ENCODE data around the gene HMGCS1. TPM values are rescaled to one million over a fixed set of nuclear protein-coding genes. Genes with fewer than 3 reads are reported as not detected.
"Not testable (repeated sequence)": the region's sequence is repeated elsewhere in the genome, so short reads cannot be mapped to it uniquely, and the experiment has no call there.

The HMGCS1 gene
- total RNA-seq, 1 experiment from 2014 or later = 35.4 TPM

DNA sequence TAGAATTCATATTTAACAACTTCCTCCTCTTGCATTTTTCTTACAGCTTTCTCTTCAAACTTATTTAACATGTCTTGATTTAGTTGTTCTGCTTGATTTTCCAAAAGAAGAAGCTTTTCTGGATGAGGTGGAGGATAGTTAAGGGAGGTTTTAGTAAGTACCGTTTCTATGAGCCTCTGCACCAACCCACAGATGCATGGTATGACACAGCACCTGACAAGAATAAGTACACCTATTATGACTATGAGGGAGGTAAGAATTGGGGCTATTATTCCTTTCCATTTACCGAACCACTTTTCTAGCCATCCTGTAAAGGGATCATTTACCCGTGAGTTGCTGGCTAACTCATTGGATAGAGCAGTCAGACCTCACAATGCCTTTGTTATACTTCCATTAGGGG lies 2.5 kb upstream of the HMGCS1 start:
- no peak for DNase-seq (ENCODE audit: low read depth, low spot score)
- in situ Hi-C loops (cut with HindIII; ENCODE audit: low pct_unique_long_range_greater_than_20kb, low sequenced_read_pairs) = no loop called here

DNA sequence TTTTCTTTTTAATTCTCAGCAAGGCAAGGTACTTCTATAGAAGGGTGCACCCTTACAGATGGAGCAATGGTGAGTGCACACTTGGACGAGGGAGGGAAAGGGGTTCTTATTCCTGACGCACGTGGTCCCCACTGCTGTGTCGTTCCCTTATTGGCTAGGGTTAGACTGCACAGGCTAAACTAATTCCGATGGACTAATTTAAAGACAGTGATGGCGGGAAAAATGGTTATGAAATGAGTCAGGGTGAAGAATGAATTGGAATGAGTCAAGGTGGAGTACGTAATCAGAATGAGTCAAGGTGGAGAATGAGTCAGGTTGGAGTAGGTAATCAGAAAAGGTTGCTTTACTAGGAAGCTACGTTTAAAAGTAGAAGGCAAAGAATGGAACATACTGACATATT lies 2.1 kb upstream of the HMGCS1 start:
- in situ Hi-C loops (cut with HindIII; ENCODE audit: low pct_unique_long_range_greater_than_20kb, low sequenced_read_pairs) = no loop called here
- DNase-seq (ENCODE audit: low read depth, low spot score) = no peak

DNA sequence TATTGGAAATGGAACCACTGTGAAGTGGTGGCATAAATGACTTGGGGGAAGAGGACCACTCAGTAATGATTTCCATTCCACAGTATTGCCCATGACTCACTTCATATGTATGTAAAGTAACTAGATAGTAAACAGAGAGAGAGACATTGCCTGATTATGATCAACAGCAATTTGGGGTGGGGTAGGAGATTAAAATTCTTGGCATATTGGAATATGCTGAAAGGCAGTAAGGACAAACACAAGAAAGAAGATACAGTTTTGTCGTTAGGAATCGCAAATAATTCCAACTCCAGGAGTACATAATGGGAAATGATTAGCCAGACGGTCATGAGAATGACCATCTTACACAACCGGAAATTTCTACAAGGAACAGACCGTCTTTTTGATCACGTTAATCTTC lies 1.5 kb upstream of the HMGCS1 start:
- DNase-seq (ENCODE audit: low read depth, low spot score) = no peak
- in situ Hi-C loops (cut with HindIII; ENCODE audit: low pct_unique_long_range_greater_than_20kb, low sequenced_read_pairs) = no loop called here

DNA sequence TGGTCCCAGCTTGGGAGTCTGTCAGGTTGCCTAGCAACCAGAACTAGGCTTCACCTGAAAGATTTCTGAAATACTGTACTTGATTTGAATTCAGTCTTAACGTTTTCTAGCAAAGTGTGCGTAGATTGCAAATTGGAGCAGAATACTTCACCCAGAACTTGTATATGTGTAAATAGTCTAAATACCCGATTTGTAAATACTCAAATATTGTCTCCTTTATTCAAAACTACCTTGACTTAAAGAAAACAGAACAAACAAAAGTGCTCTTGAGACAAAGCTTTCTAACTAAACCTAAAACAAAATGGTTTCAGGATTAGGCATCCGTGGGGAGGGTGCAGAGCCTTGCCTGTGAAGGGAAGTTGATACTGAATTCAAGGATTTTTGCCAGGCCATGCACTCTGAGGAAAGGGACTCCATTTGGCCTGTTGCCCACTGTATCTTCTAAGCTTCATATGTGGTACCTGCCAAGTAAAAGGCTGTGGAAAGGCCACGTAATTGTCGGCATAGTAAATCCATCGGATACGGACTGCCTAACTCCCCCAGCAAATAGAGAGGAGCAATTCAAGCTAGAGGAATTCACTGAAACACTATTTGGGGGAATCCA lies 744 bp upstream of the HMGCS1 start:
- no peak for DNase-seq (ENCODE audit: low read depth, low spot score)

DNA sequence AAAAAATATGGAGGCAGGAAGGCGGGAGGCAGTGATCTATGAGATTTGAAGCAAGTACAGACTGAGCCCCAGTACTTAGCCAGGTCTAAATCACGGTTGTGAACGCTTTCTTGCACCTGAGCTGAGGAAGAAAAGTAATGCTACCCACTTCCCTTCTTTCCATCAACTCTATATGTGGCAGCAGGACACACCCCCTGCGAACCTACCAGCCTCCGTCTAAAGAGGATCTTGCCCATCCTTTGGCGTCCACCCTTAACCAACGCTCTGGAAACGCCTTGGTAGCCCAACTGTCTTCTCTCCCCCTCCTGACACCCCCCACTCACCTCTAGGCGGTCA lies 545 bp downstream of the HMGCS1 start:
- in situ Hi-C loops (cut with HindIII; ENCODE audit: low pct_unique_long_range_greater_than_20kb, low sequenced_read_pairs) = no loop called here
- DNase-seq (ENCODE audit: low read depth, low spot score) = no peak

More for the DNA sequence above, 744 bp upstream of the HMGCS1 start:
- in situ Hi-C loops (cut with HindIII; ENCODE audit: low pct_unique_long_range_greater_than_20kb, low sequenced_read_pairs) = no loop called here

DNA sequence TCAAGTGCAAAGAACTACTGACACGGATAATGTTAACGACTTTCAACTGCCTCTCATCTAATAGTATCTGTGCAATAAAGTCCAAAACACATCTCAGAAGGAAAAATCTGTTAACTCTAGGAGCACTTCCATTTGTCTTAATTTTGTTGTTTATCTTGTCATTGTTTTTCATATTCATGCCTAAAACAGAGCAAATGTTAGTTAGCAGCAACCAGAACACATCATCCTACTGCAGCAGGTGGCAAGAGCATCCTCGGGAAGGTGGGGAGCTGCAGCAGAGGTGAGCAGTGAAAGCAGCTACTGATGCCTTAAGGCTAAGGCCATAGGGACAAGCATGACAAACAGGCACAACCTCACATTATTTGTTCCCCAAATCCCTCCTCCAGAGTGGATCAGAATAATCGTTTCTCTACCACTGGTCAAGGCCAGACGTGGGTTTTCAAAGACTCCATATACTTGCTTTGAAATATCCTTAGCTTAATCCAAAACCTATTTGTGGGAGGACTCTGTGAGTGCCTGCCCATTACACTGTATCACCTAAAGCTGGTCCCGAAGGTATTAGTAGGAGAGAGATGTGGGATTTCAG lies 1.0 kb downstream of the HMGCS1 start:
- DNase-seq (ENCODE audit: low read depth, low spot score) = no peak
- in situ Hi-C loops (cut with HindIII; ENCODE audit: low pct_unique_long_range_greater_than_20kb, low sequenced_read_pairs) = no loop called here

DNA sequence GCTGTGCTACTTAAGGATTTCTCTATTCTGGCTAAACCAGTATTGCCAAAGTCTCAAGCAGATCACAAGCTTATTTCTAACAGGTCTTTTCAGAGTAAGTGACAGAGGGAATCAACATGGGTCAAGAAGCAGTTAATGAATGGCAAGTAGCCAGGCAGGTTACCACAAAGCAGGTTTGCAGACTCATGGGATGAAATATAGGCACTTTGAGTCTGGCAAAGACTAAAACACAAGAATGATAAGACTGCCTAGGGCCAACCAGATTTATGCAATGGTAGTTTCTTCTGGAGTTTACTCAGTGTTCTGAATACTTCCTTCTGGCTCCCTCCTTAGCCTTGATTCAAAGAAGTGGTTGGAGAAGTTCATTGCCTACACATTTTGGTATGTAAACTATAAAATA lies 3.6 kb downstream of the HMGCS1 start:
- in situ Hi-C loops (cut with HindIII; ENCODE audit: low pct_unique_long_range_greater_than_20kb, low sequenced_read_pairs) = no loop called here

DNA sequence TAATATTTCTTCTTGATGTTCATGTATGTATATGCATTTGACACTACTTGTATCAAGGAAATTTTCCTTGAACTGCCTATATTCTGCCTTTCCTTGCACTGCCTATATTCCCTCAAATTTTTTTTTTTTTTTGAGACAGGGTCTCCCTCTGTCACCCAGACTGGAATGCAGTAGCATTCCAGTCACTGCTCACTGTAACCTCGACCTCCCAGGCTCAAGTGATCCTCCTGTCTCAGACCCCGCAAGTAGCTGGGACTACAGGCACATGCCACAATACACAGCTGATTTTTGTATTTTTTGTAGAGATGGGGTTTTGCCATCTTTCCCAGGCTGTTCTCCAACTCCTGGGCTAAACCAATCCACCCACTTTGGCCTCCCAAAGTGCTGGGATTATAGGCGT lies 4.1 kb downstream of the HMGCS1 start:
- no peak for DNase-seq (ENCODE audit: low read depth, low spot score)
- in situ Hi-C loops (cut with HindIII; ENCODE audit: low pct_unique_long_range_greater_than_20kb, low sequenced_read_pairs) = no loop called here

More for the DNA sequence above, 3.6 kb downstream of the HMGCS1 start:
- DNase-seq (ENCODE audit: low read depth, low spot score) = no peak

DNA sequence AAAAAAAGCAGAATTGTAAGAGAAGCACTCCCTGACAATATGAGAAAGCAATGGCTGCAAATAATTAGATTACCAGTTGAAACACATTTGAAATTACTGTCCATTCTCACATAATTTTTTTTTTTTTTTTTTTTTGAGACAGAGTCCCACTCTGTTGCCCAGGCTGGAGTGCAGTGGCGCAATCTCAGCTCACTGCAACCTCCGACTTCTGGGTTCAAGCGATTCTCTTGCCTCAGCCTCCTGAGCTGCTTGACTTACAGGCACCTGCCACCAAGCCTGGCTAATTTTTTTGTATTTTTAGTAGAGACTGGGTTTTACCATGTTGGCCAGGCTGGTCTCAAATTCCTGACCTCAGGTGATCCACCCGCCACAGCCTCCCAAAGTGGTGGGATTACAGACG lies 6.3 kb downstream of the HMGCS1 start:
- DNase-seq (ENCODE audit: low read depth, low spot score); in situ Hi-C loops (cut with HindIII; ENCODE audit: low pct_unique_long_range_greater_than_20kb, low sequenced_read_pairs): not testable (repeated sequence)

DNA sequence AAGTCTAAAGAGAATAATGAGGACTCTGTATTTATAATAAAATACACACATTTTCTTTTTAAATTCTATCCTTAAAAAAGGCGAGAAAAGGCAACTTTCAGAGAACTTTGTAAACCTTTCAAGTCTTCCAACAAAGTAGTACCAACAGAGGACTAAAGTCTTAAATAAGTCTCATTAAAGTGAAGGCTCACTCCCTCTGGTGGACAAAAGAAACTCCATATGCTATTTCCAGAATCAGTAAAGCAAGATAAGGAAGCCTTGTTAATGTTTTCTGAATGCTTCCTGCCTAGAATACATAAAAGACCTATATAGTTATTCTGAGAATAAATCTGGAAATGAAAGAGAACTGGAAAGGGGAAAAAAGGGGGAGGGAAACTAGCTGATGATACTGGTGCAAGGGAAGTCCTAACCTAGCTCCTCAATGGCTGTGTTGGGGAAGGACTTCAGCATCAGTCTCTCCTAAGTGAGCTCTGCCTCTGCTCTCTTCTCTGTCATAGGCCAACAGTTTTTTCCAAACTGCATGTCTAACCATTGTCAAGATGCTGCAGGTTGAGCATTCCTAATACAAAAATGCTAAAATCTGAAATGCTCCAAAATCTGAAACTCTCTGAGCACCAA lies 7.2 kb downstream of the HMGCS1 start:
- DNase-seq (ENCODE audit: low read depth, low spot score) = peak; percentile 90
- in situ Hi-C loops (cut with HindIII; ENCODE audit: low pct_unique_long_range_greater_than_20kb, low sequenced_read_pairs) = no loop called here

DNA sequence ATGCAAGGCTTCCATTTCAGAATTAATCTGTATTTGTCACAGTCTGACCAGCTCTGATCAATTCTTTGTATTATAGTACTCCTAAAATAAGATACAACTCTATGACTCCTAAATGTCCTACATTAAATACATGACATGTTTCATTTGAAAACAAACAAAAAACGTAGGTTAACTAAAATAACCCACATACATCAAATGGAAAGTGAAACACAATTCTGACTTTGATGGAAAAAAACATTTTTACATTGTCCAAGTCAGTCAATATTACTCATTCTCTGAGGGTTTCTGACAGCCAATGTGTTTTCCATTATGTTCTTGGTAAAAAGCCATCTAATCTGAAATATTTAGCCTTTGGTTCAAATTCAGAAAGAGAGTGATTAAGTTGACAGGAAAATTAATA lies 8.7 kb downstream of the HMGCS1 start:
- DNase-seq (ENCODE audit: low read depth, low spot score) = no peak
- in situ Hi-C loops (cut with HindIII; ENCODE audit: low pct_unique_long_range_greater_than_20kb, low sequenced_read_pairs) = no loop called here

DNA sequence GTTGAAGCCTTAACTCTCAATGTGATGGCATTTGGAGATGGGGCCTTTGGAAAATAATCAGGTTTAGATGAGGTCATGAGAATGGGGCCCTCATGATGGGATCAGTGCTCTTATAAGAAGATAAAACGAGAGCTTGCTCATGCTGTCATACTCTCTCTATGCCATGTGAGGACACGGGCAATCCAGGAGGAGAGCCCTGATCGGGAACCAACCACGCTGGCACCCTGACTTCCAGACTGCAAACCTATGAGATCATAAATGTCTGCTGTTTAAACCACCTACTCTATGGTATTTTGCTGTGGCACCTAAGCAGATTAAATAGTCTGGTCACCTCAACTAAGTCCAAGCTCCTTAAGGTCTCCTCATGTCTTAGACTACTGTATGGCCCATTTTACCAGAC lies 10.0 kb downstream of the HMGCS1 start:
- no peak for DNase-seq (ENCODE audit: low read depth, low spot score)
- in situ Hi-C loops (cut with HindIII; ENCODE audit: low pct_unique_long_range_greater_than_20kb, low sequenced_read_pairs) = no loop called here

DNA sequence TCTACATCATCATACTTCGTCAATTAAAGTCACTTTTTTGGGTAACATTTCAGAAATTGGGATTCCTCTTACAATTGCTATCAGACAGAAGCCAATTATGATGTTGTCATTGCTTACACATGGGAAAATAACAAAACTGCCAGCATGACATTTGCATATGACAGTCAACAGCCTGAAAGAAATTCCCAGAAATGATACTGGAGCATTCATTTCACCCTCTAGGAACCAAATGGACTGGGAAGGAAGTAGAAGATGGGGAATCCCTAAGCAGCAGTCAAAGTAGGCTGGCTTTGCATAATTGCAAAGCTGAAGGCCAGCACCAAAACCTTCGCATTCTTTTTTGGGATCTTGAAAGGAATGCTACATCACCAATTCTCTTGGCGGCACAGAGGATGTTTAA lies 10.7 kb downstream of the HMGCS1 start:
- DNase-seq (ENCODE audit: low read depth, low spot score) = no peak
- in situ Hi-C loops (cut with HindIII; ENCODE audit: low pct_unique_long_range_greater_than_20kb, low sequenced_read_pairs) = no loop called here

DNA sequence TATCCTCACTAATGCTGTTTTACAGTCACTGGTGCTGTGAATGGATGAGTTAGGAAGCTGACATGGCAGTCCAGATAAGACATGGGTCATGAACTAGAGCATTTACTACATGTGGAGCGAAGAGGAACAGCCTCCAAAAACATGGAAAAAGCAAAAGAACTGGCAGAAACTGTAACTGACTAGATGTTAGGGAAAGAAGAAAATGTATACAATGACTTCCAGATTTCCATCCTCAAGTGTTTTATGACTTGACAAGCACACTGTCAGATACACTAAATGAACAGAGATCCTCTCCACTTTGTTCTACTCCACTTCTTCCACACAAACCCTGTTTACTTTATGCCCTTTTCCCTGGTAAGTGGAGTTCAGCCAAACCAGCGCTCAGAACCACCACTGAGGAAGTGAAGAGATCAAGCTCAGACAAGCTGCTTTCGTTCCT lies 11.5 kb downstream of the HMGCS1 start:
- in situ Hi-C loops (cut with HindIII; ENCODE audit: low pct_unique_long_range_greater_than_20kb, low sequenced_read_pairs) = no loop called here
- no peak for DNase-seq (ENCODE audit: low read depth, low spot score)

DNA sequence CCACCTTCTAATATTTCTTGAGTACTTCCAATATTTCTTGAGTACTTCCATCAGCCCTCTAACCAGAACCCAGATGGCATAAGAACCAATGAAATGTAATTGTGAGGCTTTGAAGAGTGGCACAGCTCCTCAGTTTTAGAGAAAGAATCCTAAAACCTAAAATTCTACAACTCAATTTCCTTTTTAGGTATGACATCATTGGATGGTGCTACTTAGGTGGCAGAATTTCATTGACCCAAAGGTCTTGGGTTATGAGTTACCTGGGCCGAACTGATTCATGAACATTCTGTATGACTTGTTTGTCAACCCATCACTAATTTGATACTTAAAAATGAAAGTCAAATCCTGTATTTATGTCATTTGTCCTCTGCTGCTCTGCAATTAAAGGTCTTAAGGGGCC lies 13.1 kb downstream of the HMGCS1 start:
- no peak for DNase-seq (ENCODE audit: low read depth, low spot score)
- in situ Hi-C loops (cut with HindIII; ENCODE audit: low pct_unique_long_range_greater_than_20kb, low sequenced_read_pairs) = no loop called here

DNA sequence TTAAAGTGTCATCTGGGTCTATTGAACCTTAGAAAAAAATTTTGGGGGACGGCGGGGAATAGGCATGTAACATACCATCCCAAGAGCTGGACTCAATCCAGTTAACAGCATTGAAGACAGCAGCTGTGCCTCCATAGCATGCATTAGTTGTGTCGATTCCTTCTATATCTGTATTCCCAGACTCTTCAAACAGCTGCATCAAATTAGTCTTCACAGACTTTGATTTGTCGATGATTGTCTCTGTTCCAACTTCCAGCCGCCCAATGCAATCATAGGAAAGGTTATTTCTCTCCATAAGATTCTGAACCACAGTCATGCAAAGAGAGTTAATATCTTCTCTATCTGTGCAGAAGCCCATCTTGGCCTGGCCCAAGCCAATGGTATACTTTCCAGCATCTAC lies 14.8 kb downstream of the HMGCS1 start:
- DNase-seq (ENCODE audit: low read depth, low spot score) = no peak
- in situ Hi-C loops (cut with HindIII; ENCODE audit: low pct_unique_long_range_greater_than_20kb, low sequenced_read_pairs) = no loop called here

DNA sequence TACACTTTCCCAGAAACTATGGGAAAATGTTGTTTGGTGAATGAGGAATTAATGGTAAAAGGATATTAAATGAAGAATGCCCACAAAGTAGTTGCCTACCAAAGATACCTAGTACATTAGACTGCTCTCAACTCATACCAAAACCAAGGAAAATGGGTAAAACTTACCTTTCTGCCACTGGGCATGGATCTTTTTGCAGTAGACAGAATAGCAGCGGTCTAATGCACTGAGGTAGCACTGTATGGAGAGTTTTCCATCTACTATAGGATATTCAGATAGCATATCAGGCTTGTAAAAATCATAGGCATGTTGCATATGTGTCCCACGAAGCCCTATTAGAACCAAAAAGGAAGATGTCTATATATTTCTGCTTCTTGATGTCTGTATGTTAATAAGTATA lies 16.4 kb downstream of the HMGCS1 start:
- DNase-seq (ENCODE audit: low read depth, low spot score) = no peak
- in situ Hi-C loops (cut with HindIII; ENCODE audit: low pct_unique_long_range_greater_than_20kb, low sequenced_read_pairs) = no loop called here

DNA sequence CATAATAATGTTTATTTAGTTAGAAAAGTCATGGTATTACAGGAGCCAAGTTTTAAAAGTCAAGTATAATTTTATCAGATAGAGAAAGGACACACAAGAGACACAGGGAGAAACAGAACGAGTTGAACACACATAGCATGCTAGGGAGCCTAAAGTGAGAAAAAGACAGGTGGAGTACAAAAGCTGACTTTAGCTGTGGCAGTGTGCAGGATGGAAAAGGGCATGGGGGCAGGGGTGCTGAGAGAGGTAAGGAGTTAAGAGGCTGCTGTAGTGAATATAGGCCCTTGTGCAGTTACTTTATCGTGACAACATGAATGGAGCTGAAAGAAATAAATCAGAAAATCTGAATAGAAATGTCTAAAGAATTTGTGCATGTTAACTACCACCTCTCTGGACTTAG lies 18.0 kb downstream of the HMGCS1 start:
- DNase-seq (ENCODE audit: low read depth, low spot score) = no peak
- in situ Hi-C loops (cut with HindIII; ENCODE audit: low pct_unique_long_range_greater_than_20kb, low sequenced_read_pairs) = no loop called here

DNA sequence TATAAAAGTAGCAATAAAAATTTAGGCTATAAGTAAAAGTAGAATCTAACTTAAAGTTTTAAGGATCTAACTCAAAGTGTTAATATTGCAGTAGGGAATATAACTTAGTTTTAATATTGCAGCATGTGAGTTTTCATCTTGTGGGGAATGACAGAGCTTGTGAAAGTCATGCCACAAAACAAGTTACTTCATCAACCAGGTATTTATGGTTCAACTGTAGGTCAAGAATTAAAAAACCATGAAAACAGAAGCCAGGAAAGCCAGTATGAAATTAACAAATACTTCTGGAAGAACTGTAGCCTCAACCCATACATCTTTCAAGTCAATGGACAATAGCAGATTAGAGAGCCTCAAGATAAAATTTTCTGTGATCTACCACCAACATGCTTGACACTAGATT lies 19.0 kb downstream of the HMGCS1 start:
- in situ Hi-C loops (cut with HindIII; ENCODE audit: low pct_unique_long_range_greater_than_20kb, low sequenced_read_pairs) = no loop called here
- no peak for DNase-seq (ENCODE audit: low read depth, low spot score)
